ENCODE measurements around the gene MAP3K19. TPM values are rescaled to one million over a fixed set of nuclear protein-coding genes. Genes with fewer than 3 reads are reported as not detected.
A peak's percentile ranks its signal among the peaks of the same experiment; 100 is the strongest.

MAP3K19 gene
- total and polyA plus RNA-seq, 10 of the 15 experiments (the other 5 are each of a cell fraction or from before 2014, with no cell fraction given) = 0.05 TPM; not detected in 9

GRCh38 chr2:134918526-134919340 is 128.5 kb downstream of the MAP3K19 start, which contains the start of gene CCNT2:
TSS of gene CCNT2 (plus strand) at chr2:134918822. CDS start at chr2:134918855, 33 bp downstream.
- peak; percentile 89 for ATAC-seq
- WGBS (ENCODE audit: insufficient coverage, insufficient replicate concordance, low lambda C conversion rate, missing lambda C conversion rate) = 1% methylated on average over 58 of the region's 83 CpGs
- FAIRE-seq = no peak
- Histone ChIP-seq H3K27me3 (replicated peaks in 1 of 2; ENCODE audit: control insufficient read depth in 2 of 2, insufficient read depth in 2 of 2, low read length in 1 of 2) (no peaks in the 10 kb centered on the region), H2AFZ (ENCODE audit: control insufficient read depth, low read depth, low read length) (peak within 1 kb of the TSS; percentile 95), H4K20me1 (ENCODE audit: control insufficient read depth, insufficient read depth) (no peaks in the 10 kb centered on the region), H3K4me2 (ENCODE audit: control insufficient read depth, insufficient read depth) (peak within 1 kb of the TSS; percentile 77), H3K9me3 (replicated peaks; ENCODE audit: control insufficient read depth, insufficient read depth, low read length) (no peaks in the 10 kb centered on the region), H3K4me1 (ENCODE audit: control insufficient read depth, insufficient read depth, low read length) (peaks cover 6% of the 10 kb centered on the region), H3K27ac (ENCODE audit: control insufficient read depth, insufficient read depth) (peak within 1 kb of the TSS; percentile 99), H3K36me3 (ENCODE audit: control insufficient read depth in 2 of 2, insufficient read depth in 2 of 2, low read length in 1 of 2) (peaks cover 0 to 5% of the 10 kb centered on the region in 2 experiments; a peak in 1 of 4 replicates), H3K4me3 (peak within 1 kb of the TSS; percentile 91), H3K79me2 (ENCODE audit: control insufficient read depth, insufficient read depth, low read length) (peaks cover 55% of the 10 kb centered on the region), H3K9ac (ENCODE audit: control insufficient read depth, insufficient read depth, low read length) (peak within 1 kb of the TSS; percentile 100)
- TSS peak; percentile 76 for BruUV-seq (replicated peaks)
- ChIA-PET SMC1A (ENCODE audit: uncharacterized antibody, unreplicated experiment) (interaction anchor here (0.8 kb wide), 1 partner anchor 23 kb away, joined by 3 read pairs; no protein-coding TSS in a partner anchor), CTCF (no interaction called here), RAD21 (ENCODE audit: unreplicated experiment) (no interaction called here), POLR2A (interaction anchor here (0.5 to 1.1 kb wide), 4 partner anchors 9 to 553 kb away, joined by 3 to 4 read pairs (median 3); no protein-coding TSS in a partner anchor)
- peak; percentile 95 for DNase-seq (ENCODE audit: low read depth, low spot score)
- intact Hi-C loops (cut with micrococcal nuclease; ENCODE audit: unreplicated experiment) = loop anchor here (5.0 to 10.0 kb wide), 2 partner anchors 804 to 824 kb away; partner anchors contain the start of gene UBXN4
- in situ Hi-C loops (cut with MboI) = loop anchor here (10.0 kb wide), 1 partner anchor 804 kb away; no protein-coding TSS in a partner anchor
- TF ChIP-seq CREB1 (IDR thresholded peaks at IDR 0.05; ENCODE audit: low read depth) (peak; percentile 97), NRF1 (conservative IDR thresholded peaks at IDR 0.05; ENCODE audit: low read depth, low read length) (peak; percentile 95), GATAD2B (conservative IDR thresholded peaks at IDR 0.05; ENCODE audit: low read depth) (peak; percentile 66; the same call in 1 of the 2 replicates), EGR1 (IDR thresholded peaks at IDR 0.05; ENCODE audit: borderline replicate concordance in 1 of 2, low read depth in 2 of 2, low read length in 2 of 2) (peak in 1 of 2 experiments; percentile 38; a peak in 1 of 3 replicates), POLR2AphosphoS2 (IDR thresholded peaks at IDR 0.05; ENCODE audit: low read depth, low read length) (0 out of 2 replicates have a peak, but pooled peaks have one; percentile 31), ASH2L (IDR thresholded peaks at IDR 0.05; ENCODE audit: borderline replicate concordance, low read depth) (peak; percentile 82; the same call in 1 of the 2 replicates), ZBTB33 (IDR thresholded peaks at IDR 0.05) (no peak), USF1 (IDR thresholded peaks at IDR 0.05; ENCODE audit: borderline replicate concordance, extremely low read length, insufficient read depth, low read depth, low read length) (peak; percentile 17), ZBTB11 (CRISPR knock-in tag; IDR thresholded peaks at IDR 0.05) (no peak), SP1 (IDR thresholded peaks at IDR 0.05; ENCODE audit: low read depth, low read length) (peak; percentile 79), NR2F1 (conservative IDR thresholded peaks at IDR 0.05) (peak; percentile 96), YY1 (IDR thresholded peaks at IDR 0.05; ENCODE audit: low read depth, low read length) (peak; percentile 97), NFXL1 (IDR thresholded peaks at IDR 0.05; ENCODE audit: borderline replicate concordance) (no peak), POU2F2 (IDR thresholded peaks at IDR 0.05; ENCODE audit: borderline replicate concordance, low read depth, low read length) (peak; percentile 48; the same call in 1 of the 3 replicates), BRCA1 (IDR thresholded peaks at IDR 0.05; ENCODE audit: low read depth, low read length) (no peak)

All from GM12878 (cell line).